WI38 (cell line): ENCODE data around the gene PGC.

Experiments
- H3K4me3 ChIP-seq: 2 replicates; pipeline ENCODE4 v1.5.1; 2011; ENCODE audit warnings: low read depth, mild to moderate bottlenecking, control low read depth, low read length
- TF ChIP-seq, protein P1 (sequence below): IDR thresholded peaks from 2 replicates; pipeline ENCODE4 v1.5.1; 2012; ENCODE audit warnings: low read depth, mild to moderate bottlenecking, control low read depth, low read length

The PGC gene

DNA sequence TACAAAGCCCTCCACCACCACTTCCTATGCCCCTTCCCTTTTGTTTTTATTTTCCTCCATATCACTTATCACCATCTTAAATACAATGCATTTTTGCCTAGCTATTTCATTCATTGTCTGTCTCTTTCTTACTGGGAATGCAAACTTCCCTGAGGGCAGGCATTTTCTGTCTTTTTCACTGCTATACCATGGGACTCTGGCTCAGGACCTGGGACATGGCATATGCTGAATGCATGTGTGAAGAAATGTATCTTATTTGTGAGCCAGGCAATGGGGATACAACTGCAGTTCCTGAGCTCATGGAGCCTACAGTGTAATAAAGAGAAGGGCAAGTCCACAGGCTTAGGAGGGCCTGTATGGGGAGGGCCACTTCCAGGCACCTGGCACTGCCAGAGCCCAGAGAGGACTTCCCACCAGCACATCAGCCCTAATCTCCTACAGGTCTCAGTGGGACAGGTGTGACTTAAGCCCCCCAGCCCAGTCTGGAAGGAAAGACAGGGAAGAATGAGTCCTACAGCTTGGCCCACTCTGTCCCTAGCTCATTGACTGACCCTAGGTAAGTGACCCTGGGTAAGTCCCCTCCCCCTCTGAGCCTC lies 55.0 kb downstream of the PGC start:
- no peak overlapping the region for H3K4me3 ChIP-seq
- TF ChIP-seq, protein P1, sequence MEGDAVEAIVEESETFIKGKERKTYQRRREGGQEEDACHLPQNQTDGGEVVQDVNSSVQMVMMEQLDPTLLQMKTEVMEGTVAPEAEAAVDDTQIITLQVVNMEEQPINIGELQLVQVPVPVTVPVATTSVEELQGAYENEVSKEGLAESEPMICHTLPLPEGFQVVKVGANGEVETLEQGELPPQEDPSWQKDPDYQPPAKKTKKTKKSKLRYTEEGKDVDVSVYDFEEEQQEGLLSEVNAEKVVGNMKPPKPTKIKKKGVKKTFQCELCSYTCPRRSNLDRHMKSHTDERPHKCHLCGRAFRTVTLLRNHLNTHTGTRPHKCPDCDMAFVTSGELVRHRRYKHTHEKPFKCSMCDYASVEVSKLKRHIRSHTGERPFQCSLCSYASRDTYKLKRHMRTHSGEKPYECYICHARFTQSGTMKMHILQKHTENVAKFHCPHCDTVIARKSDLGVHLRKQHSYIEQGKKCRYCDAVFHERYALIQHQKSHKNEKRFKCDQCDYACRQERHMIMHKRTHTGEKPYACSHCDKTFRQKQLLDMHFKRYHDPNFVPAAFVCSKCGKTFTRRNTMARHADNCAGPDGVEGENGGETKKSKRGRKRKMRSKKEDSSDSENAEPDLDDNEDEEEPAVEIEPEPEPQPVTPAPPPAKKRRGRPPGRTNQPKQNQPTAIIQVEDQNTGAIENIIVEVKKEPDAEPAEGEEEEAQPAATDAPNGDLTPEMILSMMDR: no peak

GRCh38 chr6:41691426-41692079 lies 55.6 kb downstream of the PGC start:
- H3K4me3 ChIP-seq: no peak overlapping the region
- TF ChIP-seq, protein P1: no peak

DNA sequence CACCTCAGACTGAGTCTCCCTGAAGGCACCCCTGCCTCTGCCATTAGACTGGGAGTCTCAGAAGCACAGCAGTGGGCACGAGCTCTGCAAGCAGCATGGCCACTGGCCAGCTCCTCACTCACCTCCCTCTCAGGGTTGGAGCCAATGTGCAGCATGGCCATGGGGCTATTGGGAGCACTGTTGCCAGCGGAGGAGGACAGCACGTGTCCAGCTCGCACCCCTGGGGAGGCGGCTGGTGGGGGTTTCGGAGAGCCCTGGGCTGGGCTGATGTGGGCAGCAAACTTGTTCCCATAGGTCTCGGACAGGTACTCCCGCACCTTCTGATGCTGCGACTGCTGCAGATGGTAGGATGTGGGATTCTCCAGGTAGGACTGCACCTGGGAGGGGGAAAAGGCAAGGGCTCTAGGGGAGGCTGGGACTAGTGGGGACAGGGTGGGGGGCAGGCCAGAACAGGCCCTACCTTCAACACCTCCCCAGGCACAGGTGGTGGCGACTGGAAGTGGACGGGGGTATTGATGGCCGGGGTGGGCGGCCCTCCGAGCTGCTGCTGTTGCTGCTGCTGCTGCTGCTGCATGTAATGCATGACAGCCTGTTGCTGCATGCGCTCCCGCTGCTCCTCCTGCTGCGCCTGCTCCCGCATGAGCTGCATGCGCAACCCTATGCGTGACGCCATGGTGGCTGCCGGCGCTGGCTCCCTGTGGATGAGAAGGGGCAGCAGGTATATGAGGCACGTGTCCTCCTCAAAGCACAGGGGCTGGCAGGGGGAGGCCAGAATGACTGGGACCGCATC lies 56.5 kb downstream of the PGC start:
- TF ChIP-seq, protein P1: no peak
- no peak overlapping the region for H3K4me3 ChIP-seq

DNA sequence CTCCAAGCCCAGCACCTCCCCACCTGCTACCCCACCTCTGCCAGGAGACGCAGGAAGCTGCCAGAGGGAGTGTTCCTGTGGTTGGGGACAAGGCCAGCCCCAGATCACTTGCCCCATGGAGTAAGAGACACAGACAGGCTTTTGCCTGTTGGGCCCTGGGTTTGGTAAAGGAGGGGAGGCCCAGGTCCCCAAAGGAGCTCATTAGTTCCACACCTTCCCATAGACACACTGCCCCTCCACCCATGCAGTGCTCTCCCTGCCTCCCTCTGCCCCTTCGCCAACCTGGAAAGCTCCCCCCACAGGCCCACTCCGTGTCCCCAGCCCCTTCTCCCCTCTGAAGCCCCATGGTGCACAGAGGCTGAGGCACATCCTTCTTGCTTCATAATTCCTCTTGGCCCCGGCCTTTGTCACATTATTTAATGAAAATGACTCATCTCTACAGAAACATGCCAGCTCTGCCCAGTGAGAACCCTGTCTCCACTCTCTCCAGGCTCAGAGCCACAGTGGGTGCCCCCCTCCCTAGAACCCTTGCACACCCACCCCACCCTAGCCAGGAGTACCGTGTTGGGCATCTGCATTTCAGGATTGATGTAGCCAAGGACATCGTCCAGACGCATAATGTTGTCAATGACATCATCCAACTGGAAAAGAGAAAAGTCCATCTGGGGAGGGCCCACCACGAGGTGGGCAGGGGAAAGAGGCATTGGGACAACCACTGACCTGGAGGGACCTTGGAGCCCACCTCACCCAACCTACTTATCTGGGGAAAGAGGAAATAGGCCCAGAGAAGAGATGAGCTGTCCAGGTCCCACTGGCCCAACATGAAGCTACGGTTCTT lies 57.8 kb downstream of the PGC start:
- TF ChIP-seq, protein P1: no peak
- H3K4me3 ChIP-seq: no peak overlapping the region

DNA sequence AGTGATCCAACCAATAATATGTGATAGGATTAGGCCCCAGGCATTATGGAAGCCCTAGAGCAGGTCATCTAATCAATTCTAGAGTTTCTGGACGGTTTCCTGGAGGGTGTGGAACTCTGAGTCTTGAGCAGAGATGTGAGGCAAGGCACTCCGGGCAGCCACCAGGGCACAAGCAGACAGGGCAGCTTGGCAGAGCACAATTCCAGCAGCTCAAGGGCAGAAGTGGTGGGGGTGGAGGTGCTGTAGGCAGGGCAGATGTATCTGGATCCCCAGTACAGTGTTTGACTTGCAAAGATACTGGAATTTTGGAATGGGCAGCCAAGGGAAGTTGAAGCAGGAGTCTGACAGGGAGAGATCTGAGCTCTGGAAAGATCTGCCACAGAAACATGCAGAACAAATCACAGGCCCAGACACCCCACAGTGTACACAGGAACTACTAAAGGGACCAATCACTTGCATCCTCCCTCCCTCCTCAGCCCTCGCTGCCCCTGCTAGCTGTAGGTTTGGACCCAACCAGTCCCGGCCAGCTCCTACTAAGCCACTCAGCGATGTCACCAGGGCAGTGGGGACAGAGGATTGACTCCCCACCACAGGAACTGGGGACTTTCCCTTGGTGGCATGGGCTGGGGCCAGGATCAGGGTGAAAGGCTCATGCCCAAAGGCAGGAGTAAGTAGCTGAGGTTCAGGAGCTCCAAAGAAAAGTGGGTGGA lies 58.8 kb downstream of the PGC start:
- no peak overlapping the region for H3K4me3 ChIP-seq

DNA sequence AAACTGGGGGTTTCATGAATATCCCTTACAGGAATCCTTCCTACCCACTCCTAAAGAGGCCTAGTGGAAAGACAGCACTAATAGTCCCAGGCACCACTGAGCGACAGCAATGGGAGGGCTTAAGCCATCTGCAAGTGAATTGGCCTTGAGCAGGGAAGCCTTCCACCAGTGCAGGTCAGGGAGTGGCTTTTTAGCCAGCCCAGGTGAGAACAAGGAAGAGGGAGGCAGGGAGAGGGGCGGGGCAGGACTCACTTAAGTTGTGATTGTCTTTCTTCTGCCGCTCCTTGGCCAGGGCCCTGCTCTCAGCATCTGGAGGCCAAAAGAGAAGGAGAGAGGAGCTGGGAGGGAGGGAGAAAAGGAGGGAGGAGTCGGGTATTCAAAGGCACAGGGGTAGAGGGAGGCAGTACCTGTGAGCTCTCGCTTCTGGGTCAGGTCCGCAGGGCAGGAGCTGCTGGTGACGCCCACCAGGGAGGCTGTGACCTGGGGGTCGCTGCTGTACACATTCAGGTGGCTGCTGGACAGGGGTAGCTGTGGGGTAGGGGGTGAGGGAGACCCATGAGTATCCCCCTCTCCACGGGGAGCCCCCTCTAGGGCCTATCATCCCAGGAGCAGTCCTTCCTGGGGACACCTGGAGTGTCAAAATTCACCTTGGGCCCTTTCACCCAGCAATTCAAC lies 59.6 kb downstream of the PGC start:
- H3K4me3 ChIP-seq: no peak overlapping the region
- TF ChIP-seq, protein P1: no peak

More for the DNA sequence above, 58.8 kb downstream of the PGC start:
- TF ChIP-seq, protein P1: no peak
